ENCODE measurements around the gene PPM1H. TPM values are rescaled to one million over a fixed set of nuclear protein-coding genes. Genes with fewer than 3 reads are reported as not detected.

The PPM1H gene
- total RNA-seq, 1 donor from 2014 or later, result 3.9 TPM

DNA sequence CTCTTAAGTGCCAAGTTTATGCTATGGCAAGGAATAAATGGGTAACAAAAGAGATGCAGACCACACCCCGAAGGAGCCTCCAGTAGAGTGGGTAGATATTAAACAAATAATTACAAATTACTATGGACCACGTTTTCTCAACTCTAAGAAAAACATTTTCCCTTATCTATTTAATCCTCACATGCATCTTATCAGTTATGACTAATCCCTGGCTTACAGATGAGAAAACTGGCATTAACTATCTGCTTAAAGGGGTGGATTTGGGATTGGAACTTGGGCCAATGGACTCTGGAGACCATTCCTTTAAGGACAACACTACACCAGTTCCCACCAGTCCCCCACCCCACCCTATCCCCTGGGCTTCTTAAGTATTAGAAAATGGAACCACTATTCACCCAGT lies 26.3 kb downstream of the PPM1H start:
- no peak for DNase-seq (ENCODE audit: low read depth)
- H3K4me3 ChIP-seq (ENCODE audit: low read depth, low read length), result no peak overlapping the region
- TF ChIP-seq, protein P1, sequence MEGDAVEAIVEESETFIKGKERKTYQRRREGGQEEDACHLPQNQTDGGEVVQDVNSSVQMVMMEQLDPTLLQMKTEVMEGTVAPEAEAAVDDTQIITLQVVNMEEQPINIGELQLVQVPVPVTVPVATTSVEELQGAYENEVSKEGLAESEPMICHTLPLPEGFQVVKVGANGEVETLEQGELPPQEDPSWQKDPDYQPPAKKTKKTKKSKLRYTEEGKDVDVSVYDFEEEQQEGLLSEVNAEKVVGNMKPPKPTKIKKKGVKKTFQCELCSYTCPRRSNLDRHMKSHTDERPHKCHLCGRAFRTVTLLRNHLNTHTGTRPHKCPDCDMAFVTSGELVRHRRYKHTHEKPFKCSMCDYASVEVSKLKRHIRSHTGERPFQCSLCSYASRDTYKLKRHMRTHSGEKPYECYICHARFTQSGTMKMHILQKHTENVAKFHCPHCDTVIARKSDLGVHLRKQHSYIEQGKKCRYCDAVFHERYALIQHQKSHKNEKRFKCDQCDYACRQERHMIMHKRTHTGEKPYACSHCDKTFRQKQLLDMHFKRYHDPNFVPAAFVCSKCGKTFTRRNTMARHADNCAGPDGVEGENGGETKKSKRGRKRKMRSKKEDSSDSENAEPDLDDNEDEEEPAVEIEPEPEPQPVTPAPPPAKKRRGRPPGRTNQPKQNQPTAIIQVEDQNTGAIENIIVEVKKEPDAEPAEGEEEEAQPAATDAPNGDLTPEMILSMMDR (conservative IDR thresholded peaks at IDR 0.05; ENCODE audit: low read depth, low read length), result no peak

- DNase-seq (ENCODE audit: low read depth), result no peak
- TF ChIP-seq, protein P1 (conservative IDR thresholded peaks at IDR 0.05; ENCODE audit: low read depth, low read length), result no peak
- no peak overlapping the region for H3K4me3 ChIP-seq (ENCODE audit: low read depth, low read length)
Measured at GRCh38 chr12:62907561-62907960, 27.4 kb downstream of the PPM1H start.

GRCh38 chr12:62907078-62907477 lies 27.9 kb downstream of the PPM1H start:
- no peak for DNase-seq (ENCODE audit: low read depth)
- no peak overlapping the region for H3K4me3 ChIP-seq (ENCODE audit: low read depth, low read length)
- TF ChIP-seq, protein P1 (conservative IDR thresholded peaks at IDR 0.05; ENCODE audit: low read depth, low read length), result no peak

DNA sequence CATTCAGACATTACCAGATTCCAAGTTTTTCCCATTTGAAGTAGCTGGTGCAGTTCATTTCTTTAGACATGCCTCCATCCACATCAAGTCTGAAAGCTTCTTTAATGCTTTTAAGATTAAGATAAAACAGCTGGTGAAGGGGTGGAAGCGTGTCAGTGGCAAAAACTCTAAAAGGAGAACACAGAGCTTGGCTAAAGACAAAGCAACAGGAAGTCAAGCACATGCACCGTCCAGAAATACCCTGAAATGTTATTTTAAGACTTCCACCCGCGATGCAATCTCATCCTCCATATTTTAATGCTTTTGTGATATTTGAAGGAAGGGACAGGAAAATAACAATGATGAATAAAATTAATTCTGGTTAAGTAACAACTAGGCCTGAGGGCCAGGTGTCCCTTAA lies 31.8 kb downstream of the PPM1H start:
- DNase-seq (ENCODE audit: low read depth), result no peak
- no peak overlapping the region for H3K4me3 ChIP-seq (ENCODE audit: low read depth, low read length)
- TF ChIP-seq, protein P1 (conservative IDR thresholded peaks at IDR 0.05; ENCODE audit: low read depth, low read length), result no peak

- TF ChIP-seq, protein P1 (conservative IDR thresholded peaks at IDR 0.05; ENCODE audit: low read depth, low read length), result no peak
- H3K4me3 ChIP-seq (ENCODE audit: low read depth, low read length), result no peak overlapping the region
- DNase-seq (ENCODE audit: low read depth), result no peak
Measured at GRCh38 chr12:62900686-62901272, 34.2 kb downstream of the PPM1H start.

DNA sequence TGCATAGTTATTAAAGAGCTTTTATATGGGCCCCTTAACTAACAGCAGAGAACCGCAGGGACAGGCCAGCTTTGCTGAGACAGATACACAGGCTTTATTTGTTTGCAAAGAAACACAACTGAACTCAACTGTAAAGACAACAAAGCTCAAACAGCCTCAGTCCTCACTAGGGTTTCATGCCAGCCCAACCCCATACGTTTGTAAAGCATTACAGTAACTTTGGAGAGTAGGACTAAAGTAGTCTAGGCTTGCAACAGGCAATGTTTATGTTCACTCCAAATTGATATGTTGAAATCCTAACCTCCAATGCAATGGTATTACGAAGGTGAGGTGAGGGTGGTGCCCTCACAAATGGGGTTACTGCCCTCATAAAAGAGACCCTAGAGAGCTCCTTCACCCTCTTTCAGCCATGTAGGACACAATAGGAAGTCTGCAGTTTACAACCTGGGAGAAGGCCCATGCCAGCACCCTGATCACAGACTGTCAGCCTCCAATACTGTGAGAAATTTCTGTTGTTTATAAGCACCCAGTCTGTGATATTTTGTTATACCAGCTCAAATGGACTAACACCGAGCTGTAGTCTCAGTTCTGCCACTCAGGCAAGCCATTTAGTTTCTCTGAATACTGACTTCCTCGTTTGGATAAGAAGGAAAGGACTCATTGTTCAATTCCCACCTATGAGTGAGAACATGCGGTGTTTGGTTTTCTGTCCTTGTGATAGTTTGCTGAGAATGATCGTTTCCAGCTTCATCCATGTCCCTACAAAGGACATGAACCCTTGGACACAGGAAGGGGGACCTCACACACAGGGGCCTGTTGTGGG lies 35.2 kb downstream of the PPM1H start:
- DNase-seq (ENCODE audit: low read depth), result no peak
- TF ChIP-seq, protein P1 (conservative IDR thresholded peaks at IDR 0.05; ENCODE audit: low read depth, low read length), result no peak
- no peak overlapping the region for H3K4me3 ChIP-seq (ENCODE audit: low read depth, low read length)
